Head of caudate nucleus (tissue), 42 donors: ENCODE results near the gene DEFB113.
"Not testable (repeated sequence)": the region's sequence is repeated elsewhere in the genome, so short reads cannot be mapped to it uniquely, and the experiment has no call there.

Experiments used
- DNase-seq, 42 donors: peaks; one replicate each; pipeline versions ENCODE4 v3.0.0 to v3.0.0-alpha.2; 2020 to 2021; ENCODE audit warnings: mixed read lengths in 7 of 42
- intact Hi-C: fragments of 100-400 bp; cut with DNase I; formaldehyde crosslinking; loops from one replicate; pipeline ENCODE4 v1.15.0; 2022

DEFB113 gene, protein sequence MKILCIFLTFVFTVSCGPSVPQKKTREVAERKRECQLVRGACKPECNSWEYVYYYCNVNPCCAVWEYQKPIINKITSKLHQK

DNA sequence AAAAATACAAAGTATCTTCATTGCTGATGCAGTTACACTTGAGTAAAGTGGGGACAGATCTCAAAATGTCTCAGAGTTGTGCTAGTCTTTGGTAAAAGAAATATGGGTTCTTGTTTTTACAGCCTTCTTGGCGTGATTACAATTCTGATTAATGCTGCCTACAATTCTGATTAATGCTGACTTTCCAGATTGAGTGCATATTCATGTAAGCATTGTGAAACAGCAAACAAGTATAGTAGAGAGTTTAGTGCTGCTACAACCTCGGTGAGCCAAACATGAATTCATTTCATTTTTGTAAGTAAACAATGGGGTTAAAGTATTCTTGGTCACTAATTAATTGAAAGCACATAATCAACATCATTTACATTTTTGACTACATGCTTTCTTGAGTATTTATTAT lies at the start of gene DEFB113:
DEFB113 (minus strand) TSS at position 21 of the 400 bp plus-strand sequence; CDS start at position 21, 0 bp downstream.
- no peak for DNase-seq
- intact Hi-C loops = no loop called here

DNA sequence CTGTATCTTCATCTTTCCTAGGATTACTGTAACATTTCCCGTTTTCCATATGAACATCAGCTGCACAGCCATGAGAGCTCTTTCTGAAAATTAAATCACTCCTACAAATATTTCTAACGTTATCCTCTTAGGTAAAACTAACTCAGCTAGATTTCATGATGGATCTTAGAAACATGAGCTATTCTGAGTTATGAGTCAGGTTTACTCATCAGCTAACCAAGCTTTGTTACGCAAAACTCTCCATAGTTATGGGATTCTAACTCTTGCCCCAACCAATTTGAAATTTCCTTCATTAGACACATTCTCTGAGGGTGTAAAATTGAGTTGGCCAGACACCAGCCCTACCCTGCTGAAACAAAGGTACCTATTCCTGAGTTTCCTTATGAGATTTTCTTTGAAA lies 38.4 kb upstream of the DEFB113 start:
- no peak for DNase-seq
- intact Hi-C loops = no loop called here

DNA sequence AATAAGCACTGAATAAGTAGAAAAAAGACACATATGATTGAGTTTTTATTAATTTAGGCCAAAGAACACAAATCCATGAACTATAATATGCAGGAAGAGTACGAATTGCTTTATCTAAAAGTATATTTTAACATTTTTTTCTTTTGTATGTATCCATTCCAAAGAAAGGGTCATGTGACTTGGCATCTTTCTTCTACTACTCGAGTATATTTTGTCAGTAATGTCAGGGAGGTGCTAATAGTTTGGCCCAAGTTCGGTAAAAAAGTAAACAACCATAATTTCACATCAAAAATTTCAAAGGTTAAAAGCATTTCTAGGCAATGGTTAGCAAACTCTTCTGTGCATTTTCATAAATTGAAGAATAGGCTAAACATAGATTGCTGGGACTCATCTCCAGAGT lies 33.7 kb upstream of the DEFB113 start:
- intact Hi-C loops = no loop called here
- DNase-seq = no peak

DNA sequence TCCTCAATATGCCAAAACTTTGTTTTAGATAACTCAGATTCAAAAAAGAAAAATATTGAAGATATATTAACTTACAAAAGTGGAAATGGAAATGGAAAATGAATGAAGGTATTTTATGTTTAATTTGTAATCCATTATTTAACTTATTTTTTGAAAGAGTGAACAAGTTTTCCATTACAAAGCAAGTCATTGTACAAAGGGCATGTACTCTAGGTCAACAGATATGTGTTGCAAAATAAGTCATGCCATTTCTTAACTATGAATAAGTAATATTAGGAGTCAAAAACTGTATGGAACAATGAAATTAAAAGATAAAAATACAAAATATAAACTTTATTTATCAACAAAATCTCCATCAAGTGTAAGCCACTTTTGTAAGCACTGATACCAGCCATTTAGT lies 25.9 kb upstream of the DEFB113 start:
- intact Hi-C loops = no loop called here
- no peak for DNase-seq

DNA sequence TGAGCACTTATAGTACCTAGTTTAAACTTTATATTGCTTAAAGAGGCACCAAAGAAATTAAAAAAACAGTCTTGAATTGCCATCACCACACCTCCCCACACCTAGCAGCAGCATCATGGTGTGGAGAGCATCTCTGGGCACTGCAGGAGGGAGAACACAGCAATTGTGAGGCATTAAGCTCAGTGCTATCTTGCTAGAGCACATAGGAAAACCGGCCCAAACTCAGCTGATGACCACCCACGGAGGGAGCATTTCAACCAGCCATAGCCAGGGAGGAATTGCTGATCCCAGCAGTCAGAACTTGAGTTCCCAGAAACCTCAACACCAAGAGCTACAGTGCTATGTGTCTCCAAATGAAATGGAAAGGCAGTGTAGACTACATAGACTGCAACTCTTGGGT lies 19.5 kb upstream of the DEFB113 start:
- no peak for DNase-seq
- intact Hi-C loops = no loop called here

DNA sequence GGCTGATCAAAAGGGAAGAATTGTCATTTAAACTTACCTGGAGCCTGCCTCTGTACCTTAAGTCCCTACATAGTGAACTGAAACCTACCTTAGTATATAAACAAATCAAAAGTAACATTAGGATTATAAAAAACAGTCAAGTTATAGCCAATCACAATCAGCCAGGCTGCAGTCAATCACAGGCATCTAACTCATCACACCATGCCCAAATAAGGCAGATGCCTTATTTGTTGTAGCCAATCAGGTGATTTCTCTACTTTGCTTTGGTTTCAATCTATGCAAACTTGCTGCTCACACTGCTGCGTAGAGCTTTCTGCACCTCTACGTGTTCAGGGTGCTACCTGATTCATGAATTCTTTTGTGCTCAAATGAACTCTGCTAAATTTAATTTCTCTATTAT lies 18.3 kb upstream of the DEFB113 start:
- intact Hi-C loops = no loop called here
- no peak for DNase-seq

DNA sequence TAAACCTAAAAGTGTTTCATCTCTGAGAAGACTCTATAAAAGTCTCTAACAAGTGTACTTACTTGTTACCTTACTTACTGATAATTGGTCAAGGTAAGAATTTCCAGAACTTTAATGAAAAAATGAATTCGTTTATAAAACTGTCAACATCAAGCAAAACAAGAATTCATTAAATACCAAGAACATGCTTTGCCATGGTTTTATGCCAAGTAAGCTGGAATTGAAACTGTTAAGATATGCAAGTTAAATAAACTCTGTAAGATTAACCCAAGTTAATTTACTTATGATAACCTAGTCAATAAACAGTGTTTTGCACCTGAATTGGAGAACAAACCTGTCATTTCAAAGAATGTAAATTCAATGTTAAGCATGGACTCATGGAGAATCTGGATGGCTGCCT lies 17.1 kb upstream of the DEFB113 start:
- intact Hi-C loops = no loop called here
- DNase-seq = no peak

DNA sequence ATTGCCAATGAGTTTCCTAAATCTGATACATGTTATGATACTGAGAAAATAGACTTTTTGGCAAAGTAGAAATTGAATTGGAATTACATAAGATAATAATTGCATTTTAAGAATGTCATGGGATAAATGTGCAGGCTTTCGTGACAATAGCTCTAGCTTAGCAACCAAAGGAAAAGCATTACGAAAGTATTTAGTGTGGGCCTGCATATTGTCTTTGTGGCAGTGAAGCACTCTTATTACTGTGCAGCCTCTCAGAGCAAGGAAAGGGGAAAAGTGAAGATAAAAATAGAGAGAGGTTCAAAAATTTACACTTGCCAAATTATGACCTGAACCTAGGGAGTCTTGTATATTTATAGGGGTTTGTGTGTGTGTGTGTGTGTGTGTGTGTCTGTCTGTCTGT lies 12.6 kb upstream of the DEFB113 start:
- peak in 7 of 42 donors; percentile 3 to 54 (median 17) for DNase-seq

DNA sequence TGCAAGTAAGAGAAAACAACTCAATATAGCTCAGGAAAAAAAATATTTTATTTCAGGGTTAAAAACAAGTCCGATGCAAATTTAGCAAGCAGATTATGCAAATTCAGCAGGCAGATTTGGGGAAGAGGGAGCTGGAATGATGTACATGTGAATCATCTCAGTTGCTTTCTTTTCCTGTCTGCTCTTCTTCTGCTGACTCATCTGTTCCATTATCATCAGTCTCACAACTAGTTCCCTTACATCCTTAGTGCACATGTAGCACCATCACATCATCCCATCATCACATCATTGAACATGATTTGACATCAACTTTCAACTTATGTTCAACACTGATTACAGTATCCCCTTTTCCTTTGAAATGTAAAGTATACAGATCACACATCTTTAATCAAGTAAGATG lies 11.5 kb upstream of the DEFB113 start:
- intact Hi-C loops = no loop called here

More for the DNA sequence above, 12.6 kb upstream of the DEFB113 start:
- intact Hi-C loops = no loop called here

DNA sequence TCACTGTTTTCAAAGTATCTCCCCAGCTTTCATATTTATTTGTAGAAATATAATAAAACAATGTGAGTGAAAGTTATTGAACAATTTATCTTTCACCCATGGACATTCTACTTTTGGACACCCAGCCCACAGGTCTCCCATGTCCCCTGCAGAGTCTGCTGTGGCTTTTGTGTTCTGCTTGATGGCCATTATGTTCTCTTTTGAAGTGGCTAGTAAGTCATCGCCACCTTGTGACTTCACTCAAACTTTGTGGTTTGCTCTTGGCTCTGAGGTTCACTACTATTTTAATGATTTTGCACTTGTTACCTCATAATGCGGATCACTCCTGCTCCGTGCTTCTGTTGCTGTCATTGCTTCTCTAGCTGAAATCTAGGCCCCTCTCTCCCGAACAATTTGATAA lies 10.2 kb upstream of the DEFB113 start:
- DNase-seq = no peak
- intact Hi-C loops = no loop called here

More for the DNA sequence above, 11.5 kb upstream of the DEFB113 start:
- DNase-seq = peak in 11 of 42 donors; percentile 3 to 46 (median 16)

DNA sequence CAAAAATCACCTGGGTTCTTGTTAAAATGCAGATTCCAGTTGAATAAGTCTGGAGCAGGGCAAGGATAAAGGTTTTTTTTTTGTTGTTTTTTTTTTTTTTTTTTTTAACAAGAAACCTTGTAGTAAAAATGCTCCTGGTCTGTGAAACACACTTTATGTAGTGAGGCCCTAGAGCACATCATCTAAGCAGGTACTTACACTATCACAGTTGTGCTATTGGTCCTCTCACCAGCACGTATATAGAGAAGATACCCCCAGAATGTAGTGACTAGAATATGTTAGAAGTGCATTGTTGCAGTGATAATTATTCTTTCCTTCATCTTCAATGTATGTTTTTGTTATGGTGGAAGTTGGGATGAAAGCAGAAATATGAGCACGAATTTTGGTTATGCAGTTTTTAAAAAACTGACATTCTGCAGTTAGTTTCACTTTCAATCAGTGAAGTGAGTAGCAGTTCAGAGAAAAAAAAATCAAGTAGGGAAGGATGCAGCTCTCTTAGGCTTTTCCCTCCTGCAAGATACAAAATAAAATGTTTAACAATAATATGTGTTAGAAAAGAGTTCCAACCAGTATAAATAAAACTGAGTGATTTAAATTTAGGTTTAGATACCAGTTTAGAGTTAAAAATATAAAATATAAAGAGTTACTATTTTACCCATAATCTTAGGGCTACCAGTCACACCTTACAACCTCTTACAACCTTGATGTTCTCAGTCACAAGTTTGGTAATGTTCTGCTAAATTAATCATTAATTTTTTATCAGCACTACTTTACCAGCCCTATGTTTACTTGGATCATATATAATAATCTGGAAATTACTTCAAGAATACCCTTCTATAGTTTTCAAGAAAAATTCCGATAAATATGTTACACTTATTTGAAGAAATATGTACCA lies 9.2 kb upstream of the DEFB113 start:
- intact Hi-C loops = no loop called here
- no peak for DNase-seq

DNA sequence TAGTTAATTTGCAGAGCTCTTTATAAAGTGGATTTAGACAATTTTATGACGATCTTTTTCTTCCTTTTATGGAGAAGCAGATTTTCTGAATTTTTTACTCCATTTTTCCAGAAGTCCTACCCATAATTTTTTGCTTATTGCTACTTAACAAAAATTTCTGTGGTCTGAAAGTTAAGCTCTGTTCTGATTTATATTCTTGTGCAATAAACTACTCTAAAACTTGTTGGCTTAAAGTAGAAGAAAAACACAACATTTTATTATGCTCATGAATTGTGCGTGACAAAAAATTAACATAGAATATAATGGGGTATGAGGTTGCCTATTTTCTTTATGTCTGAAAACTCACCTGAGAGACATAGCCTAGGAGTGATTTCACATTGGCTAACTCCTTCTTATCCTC lies 2.6 kb downstream of the DEFB113 start:
- no peak for DNase-seq
- intact Hi-C loops = no loop called here

DNA sequence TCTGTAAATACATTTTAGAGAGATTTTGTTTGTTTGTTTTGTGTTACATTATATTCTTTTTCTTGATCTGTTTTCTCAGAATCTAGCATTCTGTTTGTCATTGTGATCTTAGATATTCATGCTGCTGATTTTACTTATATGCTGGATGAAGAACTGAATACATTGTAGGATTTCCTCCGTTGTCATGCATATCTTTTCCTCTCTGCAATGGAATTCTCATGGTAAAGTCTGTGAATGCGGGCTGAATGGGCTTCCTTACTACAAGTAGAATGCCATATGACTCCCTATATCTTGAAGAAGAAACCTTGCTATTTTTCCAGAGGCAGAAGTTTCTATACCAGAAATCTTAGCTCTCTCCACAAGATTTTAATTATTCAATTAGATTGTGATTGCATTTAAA lies 3.1 kb downstream of the DEFB113 start:
- intact Hi-C loops = no loop called here
- DNase-seq = no peak

DNA sequence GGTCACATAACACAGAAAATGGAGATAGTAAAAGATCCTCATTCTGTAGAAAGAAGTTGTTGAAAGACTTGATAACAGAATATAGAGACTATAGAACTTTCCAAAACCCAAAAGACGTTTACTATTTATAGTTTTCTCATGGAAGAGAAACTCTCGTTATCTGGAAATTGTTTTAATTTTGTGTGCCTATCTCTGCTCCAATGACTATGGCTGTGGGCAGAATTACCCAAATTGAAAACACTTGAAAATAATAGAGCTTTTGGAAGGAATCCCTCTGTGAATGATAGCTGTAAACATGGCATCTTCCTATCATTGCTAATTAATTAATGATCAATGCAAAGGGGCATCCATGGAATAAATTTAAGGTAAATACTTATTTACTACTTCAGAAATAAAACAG lies 5.4 kb downstream of the DEFB113 start, which contains the start of gene DEFB114:
DEFB114 (minus strand) TSS at position 101 of the 400 bp plus-strand sequence; CDS start at position 42, 59 bp downstream.
- DNase-seq = no peak
- intact Hi-C loops = no loop called here

DNA sequence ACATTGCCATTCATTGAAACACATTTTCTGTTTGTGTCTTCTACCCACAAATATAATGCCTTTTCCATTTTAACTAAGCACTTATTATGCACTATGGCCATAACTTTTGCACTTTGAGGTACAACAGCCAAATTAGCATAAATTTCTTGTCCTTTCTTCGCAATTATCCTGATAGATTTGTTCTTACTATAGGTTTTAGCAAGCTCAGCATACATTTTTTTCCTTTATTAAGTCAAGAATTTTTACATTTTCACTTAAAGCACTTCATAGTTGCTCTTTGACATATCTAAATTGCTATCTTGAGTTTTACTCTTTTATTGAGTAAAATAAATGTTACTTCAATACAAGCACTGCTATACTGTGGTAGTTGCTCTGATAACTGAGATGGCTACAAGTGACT lies 11.2 kb downstream of the DEFB113 start:
- intact Hi-C loops = no loop called here
- DNase-seq = no peak

DNA sequence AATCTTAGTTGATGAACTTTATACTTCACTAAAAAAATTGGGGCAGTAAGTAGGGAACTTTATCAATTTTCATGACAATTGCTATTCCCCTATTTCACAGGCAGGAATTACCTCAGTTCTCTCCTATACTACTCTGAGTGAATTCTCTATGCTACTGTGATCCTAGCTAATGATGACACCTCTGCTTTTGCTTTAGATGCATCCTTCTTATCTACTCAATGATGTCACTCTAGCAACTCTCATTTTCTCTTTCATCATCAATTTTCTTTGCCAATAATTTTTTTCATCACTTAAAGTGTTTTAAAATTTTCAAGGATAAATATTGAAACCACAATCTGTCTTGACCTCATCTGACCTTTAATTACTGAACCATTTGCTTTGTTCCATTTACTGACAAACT lies 13.6 kb downstream of the DEFB113 start:
- intact Hi-C loops = no loop called here
- no peak for DNase-seq

DNA sequence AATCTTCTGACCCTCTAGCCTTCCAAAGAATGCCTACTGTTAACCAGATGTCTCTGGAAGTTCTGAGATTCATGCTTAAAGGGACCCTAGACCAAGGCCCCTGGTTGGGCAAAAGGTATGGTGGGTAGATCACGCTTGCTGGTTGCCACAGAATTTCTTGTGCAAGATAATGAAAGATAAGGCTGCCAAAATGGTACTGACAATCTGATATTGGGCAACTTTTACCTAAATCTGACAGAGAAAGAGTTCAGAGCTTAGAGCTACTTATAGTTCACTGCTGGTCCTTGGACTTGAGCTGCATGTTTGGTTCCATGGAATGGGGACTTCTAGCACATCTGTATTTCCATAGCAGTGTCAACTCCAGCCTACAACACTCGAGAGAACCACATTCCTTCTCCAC lies 17.5 kb downstream of the DEFB113 start:
- intact Hi-C loops = no loop called here
- DNase-seq = no peak

DNA sequence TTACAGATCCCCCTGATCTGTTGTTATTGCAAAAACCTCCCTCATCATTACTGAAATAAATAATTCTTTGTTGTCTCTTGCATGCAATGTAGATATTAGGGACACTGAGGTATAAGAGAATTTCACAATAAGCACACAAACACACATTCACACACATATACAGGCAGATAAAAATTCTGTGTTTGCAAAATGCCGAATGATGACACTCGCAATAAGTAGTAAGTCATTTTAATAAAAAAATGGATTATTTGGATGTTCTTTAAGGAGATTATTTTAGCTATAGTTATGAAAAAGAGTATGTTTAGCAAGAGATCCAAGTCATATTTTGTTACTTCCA lies 19.0 kb downstream of the DEFB113 start:
- intact Hi-C loops = no loop called here
- DNase-seq = no peak

DNA sequence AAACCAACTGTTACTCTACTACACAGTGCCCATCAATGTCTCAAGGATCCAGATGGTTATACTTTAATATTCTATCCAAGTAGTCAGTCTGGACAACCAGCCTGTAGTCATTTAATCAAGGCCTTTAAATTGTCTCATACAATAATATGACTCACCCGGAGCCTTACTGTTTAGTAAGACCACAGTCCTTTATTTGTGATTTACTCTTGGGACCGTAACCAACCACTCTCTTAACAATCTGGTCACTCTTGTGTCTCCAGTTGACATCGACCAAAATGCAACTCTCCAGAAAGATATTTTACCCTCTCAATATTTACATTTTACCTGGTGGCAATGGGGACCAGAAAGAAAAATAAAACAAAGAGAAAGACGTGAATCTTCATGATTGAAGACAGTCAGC lies 20.4 kb downstream of the DEFB113 start:
- no peak for DNase-seq
- intact Hi-C loops = no loop called here

DNA sequence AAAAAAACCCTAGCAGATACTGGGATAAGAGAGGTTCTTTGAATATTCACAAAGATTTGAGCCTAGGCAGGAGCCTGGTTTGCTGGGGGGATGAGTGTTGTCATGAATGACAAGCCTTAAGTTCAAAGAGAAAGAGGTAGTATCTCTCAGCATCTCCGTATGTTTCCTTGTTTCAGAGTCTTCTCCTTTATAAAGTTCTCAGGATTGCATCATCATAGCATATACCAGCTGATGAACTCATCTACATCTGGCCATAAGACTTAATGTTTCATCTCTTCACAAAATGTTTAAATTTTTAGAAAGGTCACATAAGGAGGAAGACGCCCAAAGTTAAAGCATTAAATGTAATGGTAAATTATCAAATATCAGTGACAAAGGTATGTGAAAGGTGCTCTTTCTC lies 22.6 kb downstream of the DEFB113 start:
- intact Hi-C loops = no loop called here
- no peak for DNase-seq

DNA sequence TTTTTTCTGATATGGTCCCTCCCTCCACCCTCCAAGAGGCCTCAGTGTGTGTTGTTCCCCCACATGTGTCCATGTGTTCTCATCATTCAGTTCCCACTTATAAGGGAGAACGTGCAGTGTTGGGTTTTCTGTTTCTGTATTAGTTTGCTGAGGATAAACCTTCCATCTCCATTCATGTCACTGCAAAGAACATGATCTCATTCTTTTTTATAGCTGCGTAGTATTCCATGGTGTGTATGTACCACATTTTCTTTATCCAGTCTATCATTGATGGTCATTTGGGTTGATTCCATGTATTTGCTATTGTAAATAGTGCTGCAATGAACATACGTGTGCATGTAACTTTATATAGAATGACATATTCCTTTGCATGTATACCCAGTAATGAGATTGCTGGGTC lies 25.4 kb downstream of the DEFB113 start:
- DNase-seq, intact Hi-C loops: not testable (repeated sequence)
